Osteocyte (in vitro differentiated cells): ENCODE measurements around the gene PTCD1. TPM values are rescaled to one million over a fixed set of nuclear protein-coding genes. Genes with fewer than 3 reads are reported as not detected.
"Not testable (repeated sequence)": the region's sequence is repeated elsewhere in the genome, so short reads cannot be mapped to it uniquely, and the experiment has no call there.

Experiments
- DNase-seq: peaks from one replicate; pipeline ENCODE4 v3.0.0; 2021; ENCODE audit warnings: mixed read lengths; ENCODE audit not compliant: unreplicated experiment; ENCODE audit errors: extremely low spot score
- H3K27ac Mint-ChIP-seq: one replicate; pipeline ENCODE4 v1.8.0; 2021; ENCODE audit warnings: mild to moderate bottlenecking, mixed read lengths; ENCODE audit not compliant: unreplicated experiment
- H3K27me3 Mint-ChIP-seq: one replicate; pipeline ENCODE4 v1.8.0; 2021; ENCODE audit warnings: mixed read lengths; ENCODE audit not compliant: unreplicated experiment
- H3K36me3 Mint-ChIP-seq: one replicate; pipeline ENCODE4 v1.8.0; 2021; ENCODE audit warnings: mixed read lengths; ENCODE audit not compliant: unreplicated experiment
- H3K4me1 Mint-ChIP-seq: one replicate; pipeline ENCODE4 v1.8.0; 2021; ENCODE audit warnings: mixed read lengths; ENCODE audit not compliant: unreplicated experiment
- H3K4me3 Mint-ChIP-seq: one replicate; pipeline ENCODE4 v1.8.0; 2021; ENCODE audit warnings: mild to moderate bottlenecking, moderate library complexity, mixed read lengths; ENCODE audit not compliant: unreplicated experiment
- H3K9me3 Mint-ChIP-seq: one replicate; pipeline ENCODE4 v1.8.0; 2021; ENCODE audit warnings: mixed read lengths; ENCODE audit not compliant: unreplicated experiment
- total RNA-seq: library from RNA; stranded (reverse); gene quantifications from 2 replicates; pipeline ENCODE4 v1.2.1, GENCODE V29; 2021
- TF ChIP-seq, protein P1 (sequence below): fragments of 200-600 bp; sonication (generic); IDR thresholded peaks from 2 replicates; pipeline ENCODE4 v1.5.0; 2021; ENCODE audit warnings: antibody characterized with exemption, mild to moderate bottlenecking, moderate library complexity

Gene PTCD1
- total RNA-seq, 1 donor from 2014 or later, result 10.5 TPM

DNA sequence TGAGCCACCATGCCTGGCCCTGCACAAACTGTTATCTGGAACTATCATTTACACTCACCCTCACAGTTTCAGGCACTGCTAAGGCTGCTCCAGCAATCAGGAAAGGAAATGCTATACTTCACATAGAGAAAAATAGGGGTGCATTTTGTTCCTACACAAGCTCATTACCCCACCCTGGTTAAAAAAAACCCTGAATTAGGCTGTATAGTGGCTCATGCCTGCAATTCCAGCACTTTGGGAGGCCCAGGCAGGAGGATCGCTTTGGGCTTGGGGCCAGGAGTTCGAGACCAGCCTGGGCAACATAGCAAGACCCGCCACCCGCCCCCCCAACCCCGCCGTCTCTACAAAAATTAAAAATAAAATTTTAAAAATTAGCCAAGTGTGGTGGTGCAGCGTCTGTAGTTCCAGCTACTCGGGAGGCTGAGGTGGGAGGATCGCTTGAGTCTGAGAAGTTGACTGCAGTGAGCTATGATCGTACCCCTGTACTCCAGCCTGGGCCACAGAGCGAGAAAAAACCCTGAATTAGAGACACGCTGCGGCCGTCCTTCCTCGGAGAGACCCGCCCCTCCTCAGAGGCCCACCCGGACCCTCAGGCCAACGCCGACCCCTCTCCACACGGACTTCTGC, 539 bp downstream of the PTCD1 start:
- H3K9me3 Mint-ChIP-seq, result no peaks in the 10 kb centered on the region
- no peak for DNase-seq
- TF ChIP-seq, protein P1, sequence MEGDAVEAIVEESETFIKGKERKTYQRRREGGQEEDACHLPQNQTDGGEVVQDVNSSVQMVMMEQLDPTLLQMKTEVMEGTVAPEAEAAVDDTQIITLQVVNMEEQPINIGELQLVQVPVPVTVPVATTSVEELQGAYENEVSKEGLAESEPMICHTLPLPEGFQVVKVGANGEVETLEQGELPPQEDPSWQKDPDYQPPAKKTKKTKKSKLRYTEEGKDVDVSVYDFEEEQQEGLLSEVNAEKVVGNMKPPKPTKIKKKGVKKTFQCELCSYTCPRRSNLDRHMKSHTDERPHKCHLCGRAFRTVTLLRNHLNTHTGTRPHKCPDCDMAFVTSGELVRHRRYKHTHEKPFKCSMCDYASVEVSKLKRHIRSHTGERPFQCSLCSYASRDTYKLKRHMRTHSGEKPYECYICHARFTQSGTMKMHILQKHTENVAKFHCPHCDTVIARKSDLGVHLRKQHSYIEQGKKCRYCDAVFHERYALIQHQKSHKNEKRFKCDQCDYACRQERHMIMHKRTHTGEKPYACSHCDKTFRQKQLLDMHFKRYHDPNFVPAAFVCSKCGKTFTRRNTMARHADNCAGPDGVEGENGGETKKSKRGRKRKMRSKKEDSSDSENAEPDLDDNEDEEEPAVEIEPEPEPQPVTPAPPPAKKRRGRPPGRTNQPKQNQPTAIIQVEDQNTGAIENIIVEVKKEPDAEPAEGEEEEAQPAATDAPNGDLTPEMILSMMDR, result no peak
- H3K27me3 Mint-ChIP-seq, result no peaks in the 10 kb centered on the region
- H3K4me1 Mint-ChIP-seq, result peaks cover 23% of the 10 kb centered on the region
- H3K4me3 Mint-ChIP-seq, result peak overlapping the region; percentile 99
- peaks cover 21% of the 10 kb centered on the region for H3K36me3 Mint-ChIP-seq
- H3K27ac Mint-ChIP-seq, result peak overlapping the region; percentile 96

DNA sequence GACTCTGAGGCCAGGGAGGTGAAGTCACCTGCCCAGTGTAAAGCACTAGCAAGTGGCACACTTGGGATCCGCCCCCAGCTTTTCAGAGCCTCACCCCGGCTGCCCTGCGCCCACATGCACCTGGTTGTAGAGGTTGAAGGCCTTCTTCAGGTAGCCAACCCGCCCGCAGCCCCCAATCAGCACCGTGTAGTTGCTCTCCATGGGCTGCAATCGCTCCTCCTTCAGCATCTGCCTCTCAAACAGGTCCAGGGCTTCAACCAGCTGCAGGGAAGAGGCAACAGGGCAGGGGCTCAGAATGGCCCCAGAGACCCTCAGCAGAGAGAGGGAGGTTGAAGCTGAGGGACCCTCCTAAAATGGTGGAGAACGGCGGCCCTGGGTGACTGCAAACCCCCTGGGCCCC, 5.4 kb downstream of the PTCD1 start:
- TF ChIP-seq, protein P1, result no peak
- DNase-seq, result no peak
- Mint-ChIP-seq H3K27ac (no peak overlapping the region), H3K4me1 (peaks cover 2% of the 10 kb centered on the region), H3K27me3 (no peaks in the 10 kb centered on the region), H3K9me3 (no peaks in the 10 kb centered on the region), H3K36me3 (peaks cover 19% of the 10 kb centered on the region), H3K4me3 (no peak overlapping the region)

DNA sequence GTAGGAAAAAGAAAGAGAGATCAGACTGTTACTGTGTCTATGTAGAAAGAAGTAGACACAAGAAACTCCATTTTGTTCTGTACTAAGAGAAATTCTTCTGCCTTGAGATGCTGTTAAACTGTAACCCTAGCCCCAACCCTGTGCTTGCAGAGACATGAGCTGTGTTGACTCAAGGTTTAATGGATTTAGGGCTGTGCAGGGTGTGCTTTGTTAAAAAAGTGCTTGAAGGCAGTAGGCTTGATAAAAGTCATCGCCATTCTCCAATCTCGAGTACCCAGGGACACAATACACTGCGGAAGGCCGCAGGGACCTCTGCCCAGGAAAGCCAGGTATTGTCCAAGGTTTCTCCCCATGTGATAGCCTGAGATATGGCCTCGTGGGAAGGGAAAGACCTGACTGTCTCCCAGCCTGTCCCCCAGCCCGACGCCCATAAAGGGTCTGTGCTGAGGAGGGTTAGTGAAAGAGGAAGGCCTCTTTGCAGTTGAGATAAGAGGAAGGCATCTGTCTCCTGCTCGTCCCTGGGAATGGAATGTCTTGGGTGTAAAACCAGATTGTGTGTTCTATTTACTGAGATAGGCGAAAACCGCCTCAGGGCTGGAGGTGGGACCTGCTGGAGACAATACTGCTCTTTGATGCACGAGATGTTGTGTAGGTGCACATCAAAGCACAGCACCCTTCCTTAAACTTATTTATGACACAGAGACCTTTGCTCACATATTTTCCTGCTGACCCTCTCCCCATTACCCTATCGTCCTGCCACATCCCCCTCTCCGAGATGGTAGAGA, 6.7 kb downstream of the PTCD1 start:
- not testable (repeated sequence) for H3K4me1 Mint-ChIP-seq, H3K27ac Mint-ChIP-seq, H3K9me3 Mint-ChIP-seq, H3K4me3 Mint-ChIP-seq, H3K27me3 Mint-ChIP-seq, DNase-seq
- peaks cover 22% of the 10 kb centered on the region for H3K36me3 Mint-ChIP-seq

DNA sequence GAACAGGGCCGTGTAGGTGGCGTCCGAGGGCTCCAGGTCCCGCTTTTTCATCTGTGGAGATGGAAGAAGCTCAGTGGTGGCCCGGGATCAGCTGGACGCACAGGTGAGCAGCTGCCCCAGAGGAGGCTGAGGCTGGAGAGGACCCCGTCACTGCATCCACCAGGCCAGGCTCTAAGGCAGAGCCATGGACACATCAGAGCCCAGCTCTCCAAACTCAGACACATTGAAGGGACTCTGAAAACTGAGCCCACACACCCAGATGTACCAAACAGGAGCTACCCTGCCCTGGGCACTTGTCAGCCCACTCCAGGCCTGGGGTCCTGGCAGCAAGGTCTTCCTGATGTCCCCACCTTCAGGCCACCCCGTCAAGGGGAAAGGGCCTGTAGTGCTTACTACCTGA, 8.8 kb downstream of the PTCD1 start:
- Mint-ChIP-seq H3K9me3 (no peaks in the 10 kb centered on the region), H3K4me3 (no peak overlapping the region), H3K27me3 (no peaks in the 10 kb centered on the region), H3K27ac (no peak overlapping the region), H3K36me3 (peaks cover 21% of the 10 kb centered on the region), H3K4me1 (no peaks in the 10 kb centered on the region)
- TF ChIP-seq, protein P1, result no peak
- no peak for DNase-seq

DNA sequence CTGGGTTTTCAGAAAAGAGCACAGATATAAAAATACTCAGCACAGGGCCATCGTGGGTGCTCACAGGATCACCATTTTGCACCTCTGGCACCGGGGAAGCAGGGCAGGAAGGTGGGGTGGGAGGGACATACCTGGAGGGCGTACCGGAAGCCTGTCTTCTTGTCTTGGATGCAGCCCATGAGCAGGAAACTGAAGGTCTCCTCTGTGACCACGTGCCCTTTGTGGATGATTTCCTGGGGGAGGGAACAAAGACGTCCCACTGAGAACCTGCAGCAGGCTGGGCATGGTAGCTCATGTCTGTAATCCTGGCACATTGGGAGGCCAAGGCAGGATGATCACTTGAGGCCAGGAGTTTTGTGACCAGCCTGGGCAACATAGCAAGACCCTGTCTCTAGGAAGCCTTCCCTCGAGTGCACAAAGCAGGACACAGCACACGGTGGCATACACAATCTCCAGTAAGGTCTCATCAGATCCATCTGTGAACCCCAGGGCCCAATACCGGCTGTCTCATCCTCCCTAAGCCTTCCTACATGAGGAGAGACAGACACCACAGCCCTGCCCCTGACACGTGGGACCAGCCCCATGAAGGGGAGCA, 9.5 kb downstream of the PTCD1 start:
- no peak for DNase-seq
- H3K27me3 Mint-ChIP-seq, result no peaks in the 10 kb centered on the region
- no peak overlapping the region for H3K4me3 Mint-ChIP-seq
- peaks cover 17% of the 10 kb centered on the region for H3K36me3 Mint-ChIP-seq
- H3K27ac Mint-ChIP-seq, result no peak overlapping the region
- TF ChIP-seq, protein P1, result no peak
- H3K9me3 Mint-ChIP-seq, result no peaks in the 10 kb centered on the region
- no peaks in the 10 kb centered on the region for H3K4me1 Mint-ChIP-seq
